Ecto neural progenitor cell (in vitro differentiated cells): Measurements from ENCODE around the gene CASZ1.

ENCODE experiments used
- DNase-seq: peaks from one replicate; pipeline ENCODE4 v3.0.0-alpha.2; 2018; ENCODE audit warnings: low spot score

CASZ1 gene

GRCh38 chr1:10685808-10686403 lies 110.5 kb downstream of the CASZ1 start:
- DNase-seq = no peak

GRCh38 chr1:10685196-10685807 lies 111.1 kb downstream of the CASZ1 start:
- no peak for DNase-seq

GRCh38 chr1:10684221-10684620 lies 112.2 kb downstream of the CASZ1 start:
- no peak for DNase-seq

- no peak for DNase-seq
Observed at GRCh38 chr1:10682449-10683309, 113.8 kb downstream of the CASZ1 start.

GRCh38 chr1:10682108-10682445 lies 114.4 kb downstream of the CASZ1 start:
- no peak for DNase-seq

- DNase-seq = no peak
Observed at GRCh38 chr1:10681296-10682107, 114.9 kb downstream of the CASZ1 start.

- DNase-seq = no peak
Observed at GRCh38 chr1:10680487-10680886, 116.0 kb downstream of the CASZ1 start.

GRCh38 chr1:10679496-10680220 lies 116.8 kb downstream of the CASZ1 start:
- DNase-seq = peak; percentile 84

- DNase-seq = no peak
Observed at GRCh38 chr1:10678852-10679251, 117.6 kb downstream of the CASZ1 start.

- DNase-seq = no peak
Observed at GRCh38 chr1:10678402-10678801, 118.0 kb downstream of the CASZ1 start.

- DNase-seq = peak; percentile 71
Observed at GRCh38 chr1:10677491-10678391, 118.7 kb downstream of the CASZ1 start.

- DNase-seq = no peak
Observed at GRCh38 chr1:10676963-10677362, 119.5 kb downstream of the CASZ1 start.

- DNase-seq = no peak
Observed at GRCh38 chr1:10675813-10676212, 120.6 kb downstream of the CASZ1 start.

- no peak for DNase-seq
Observed at GRCh38 chr1:10674700-10675609, 121.5 kb downstream of the CASZ1 start.

GRCh38 chr1:10674222-10674621 lies 122.2 kb downstream of the CASZ1 start:
- no peak for DNase-seq

- DNase-seq = no peak
Observed at GRCh38 chr1:10673109-10673711, 123.2 kb downstream of the CASZ1 start.

GRCh38 chr1:10672343-10673050 lies 123.9 kb downstream of the CASZ1 start:
- DNase-seq = no peak

GRCh38 chr1:10671622-10672342 lies 124.7 kb downstream of the CASZ1 start:
- no peak for DNase-seq
